ENCODE data around the gene PRLR. TPM values are rescaled to one million over a fixed set of nuclear protein-coding genes. Genes with fewer than 3 reads are reported as not detected.

PRLR gene
- total RNA-seq, 1 donor from 2014 or later, result 13.3 TPM

DNA sequence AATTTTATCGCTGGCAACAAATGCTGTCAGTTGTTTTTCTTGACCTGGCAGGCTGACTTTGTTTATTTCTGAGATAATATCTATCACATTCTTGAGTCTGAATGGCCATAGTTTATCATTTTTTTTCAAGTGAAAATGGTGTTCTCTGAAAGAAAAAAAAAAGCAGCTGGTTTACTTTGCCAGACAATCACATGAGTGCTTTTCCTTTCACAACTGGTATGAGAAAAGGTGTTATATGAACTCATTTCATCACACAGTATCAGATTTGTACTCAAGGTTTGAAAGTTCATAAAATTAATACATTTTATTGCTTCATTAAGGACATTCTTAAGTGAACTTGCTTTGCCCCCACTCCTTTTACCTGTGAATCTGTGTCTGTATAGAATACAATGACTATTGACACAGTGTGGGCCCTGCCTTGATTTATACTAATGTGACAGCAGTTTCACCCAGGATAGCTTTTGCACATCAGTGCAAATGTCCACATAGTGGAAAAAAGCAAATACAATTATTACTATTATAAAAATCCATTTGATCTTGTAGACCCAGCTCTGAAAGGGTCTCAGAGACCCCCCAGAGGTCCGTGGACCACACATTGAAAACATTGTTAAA lies 33.1 kb upstream of the PRLR start:
- no peaks in the 10 kb centered on the region for H3K4me1 ChIP-seq
- H3K4me3 ChIP-seq, result no peak overlapping the region
- H3K27me3 ChIP-seq, result no peaks in the 10 kb centered on the region
- no peaks in the 10 kb centered on the region for H3K36me3 ChIP-seq
- no peak for DNase-seq (ENCODE audit: extremely low spot score in 2 of 2)
- H3K9me3 ChIP-seq, result no peaks in the 10 kb centered on the region
- no peak overlapping the region for H3K27ac ChIP-seq
- intact Hi-C loops (cut with DNase I), result no loop called here
- TF ChIP-seq CTCF (IDR thresholded peaks at IDR 0.05), result no peak
- no peak for TF ChIP-seq POLR2A (IDR thresholded peaks at IDR 0.05)

- Histone ChIP-seq H3K4me3 (no peak overlapping the region), H3K27ac (no peak overlapping the region), H3K36me3 (no peaks in the 10 kb centered on the region), H3K9me3 (no peaks in the 10 kb centered on the region), H3K4me1 (no peaks in the 10 kb centered on the region), H3K27me3 (no peaks in the 10 kb centered on the region)
- intact Hi-C loops (cut with DNase I), result no loop called here
- DNase-seq (ENCODE audit: extremely low spot score in 2 of 2), result no peak
- TF ChIP-seq POLR2AphosphoS5 (IDR thresholded peaks at IDR 0.05; ENCODE audit: insufficient read depth in 1 of 2, low read depth in 1 of 2), result no peak
- TF ChIP-seq POLR2A (IDR thresholded peaks at IDR 0.05), result no peak
- no peak for TF ChIP-seq CTCF (IDR thresholded peaks at IDR 0.05)
Observed at GRCh38 chr5:35253582-35253981, 23.3 kb upstream of the PRLR start.

DNA sequence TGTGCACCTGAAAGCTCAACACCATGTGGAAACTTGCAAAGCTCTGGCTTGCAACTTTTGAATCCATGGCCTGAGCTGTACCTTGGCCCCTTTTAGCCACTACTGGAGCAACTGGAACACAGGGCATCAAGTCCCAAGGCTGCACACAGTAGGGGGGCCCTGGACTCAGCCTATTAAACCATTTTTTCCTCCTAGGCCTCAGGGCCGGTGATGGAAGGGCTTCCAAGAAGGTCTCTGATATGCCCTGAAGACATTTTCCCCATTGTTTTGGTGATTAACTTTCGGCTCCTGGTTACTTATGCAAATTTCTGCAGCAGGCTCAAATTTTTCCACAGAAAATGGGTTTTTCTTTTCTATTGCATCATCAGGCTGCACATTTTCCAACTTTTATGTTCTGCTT lies 22.7 kb upstream of the PRLR start:
- H3K4me1 ChIP-seq, result no peaks in the 10 kb centered on the region
- no peaks in the 10 kb centered on the region for H3K9me3 ChIP-seq
- H3K4me3 ChIP-seq, result no peak overlapping the region
- H3K27me3 ChIP-seq, result no peaks in the 10 kb centered on the region
- H3K27ac ChIP-seq, result no peak overlapping the region
- intact Hi-C loops (cut with DNase I), result no loop called here
- DNase-seq (ENCODE audit: extremely low spot score in 2 of 2), result no peak
- no peaks in the 10 kb centered on the region for H3K36me3 ChIP-seq
- TF ChIP-seq POLR2A (IDR thresholded peaks at IDR 0.05) (no peak), CTCF (IDR thresholded peaks at IDR 0.05) (no peak), POLR2AphosphoS5 (IDR thresholded peaks at IDR 0.05; ENCODE audit: insufficient read depth in 1 of 2, low read depth in 1 of 2) (no peak)

GRCh38 chr5:35248843-35249780 lies 18.8 kb upstream of the PRLR start:
- intact Hi-C loops (cut with DNase I), result no loop called here
- Histone ChIP-seq H3K9me3 (no peaks in the 10 kb centered on the region), H3K27ac (no peak overlapping the region), H3K36me3 (no peaks in the 10 kb centered on the region), H3K4me3 (peak overlapping the region in 1 of 2 donors; percentile 7), H3K27me3 (no peaks in the 10 kb centered on the region), H3K4me1 (peaks cover 14% of the 10 kb centered on the region)
- TF ChIP-seq POLR2AphosphoS5 (IDR thresholded peaks at IDR 0.05; ENCODE audit: insufficient read depth in 1 of 2, low read depth in 1 of 2) (no peak), CTCF (IDR thresholded peaks at IDR 0.05) (no peak), POLR2A (IDR thresholded peaks at IDR 0.05) (no peak)
- DNase-seq (ENCODE audit: extremely low spot score in 2 of 2), result no peak

- intact Hi-C loops (cut with DNase I), result no loop called here
- Histone ChIP-seq H3K4me1 (peaks cover 14% of the 10 kb centered on the region), H3K27me3 (no peaks in the 10 kb centered on the region), H3K27ac (peak overlapping the region; percentile 66), H3K4me3 (no peak overlapping the region), H3K36me3 (no peaks in the 10 kb centered on the region), H3K9me3 (no peaks in the 10 kb centered on the region)
- TF ChIP-seq POLR2A (IDR thresholded peaks at IDR 0.05) (no peak), CTCF (IDR thresholded peaks at IDR 0.05) (no peak), POLR2AphosphoS5 (IDR thresholded peaks at IDR 0.05; ENCODE audit: insufficient read depth in 1 of 2, low read depth in 1 of 2) (no peak)
- DNase-seq (ENCODE audit: extremely low spot score in 2 of 2), result no peak
Observed at GRCh38 chr5:35247648-35248034, 17.4 kb upstream of the PRLR start.
